H9 (cell line): ENCODE results near the gene NUP58. TPM values are rescaled to one million over a fixed set of nuclear protein-coding genes. Genes with fewer than 3 reads are reported as not detected.

Experiments
- DNase-seq: peaks from one replicate; pipeline ENCODE4 v3.0.0-alpha.2; 2017
- H2AFZ ChIP-seq: one replicate; pipeline ENCODE4 v1.6.1; 2013; ENCODE audit warnings: mild to moderate bottlenecking, low read length, control low read depth, moderate library complexity
- H2AK5ac ChIP-seq: 2 replicates; pipeline ENCODE4 v1.6.1; 2013; ENCODE audit warnings: low read length, control low read depth, mixed read lengths; ENCODE audit not compliant: insufficient read length
- H2BK120ac ChIP-seq: one replicate; pipeline ENCODE4 v1.6.1; 2013; ENCODE audit warnings: low read depth, mild to moderate bottlenecking, low read length, control low read depth, inconsistent platforms; ENCODE audit not compliant: poor library complexity, severe bottlenecking
- H2BK12ac ChIP-seq: 2 replicates; pipeline ENCODE4 v1.6.1; 2013; ENCODE audit warnings: low read length, control low read depth, mixed read lengths, low read depth; ENCODE audit not compliant: insufficient read length
- H2BK15ac ChIP-seq: 2 replicates; pipeline ENCODE4 v1.6.1; 2013; ENCODE audit warnings: low read depth, low read length, control low read depth
- H2BK20ac ChIP-seq: one replicate; pipeline ENCODE4 v1.6.1; 2013; ENCODE audit warnings: low read depth, mild to moderate bottlenecking, low read length, control low read depth, inconsistent platforms; ENCODE audit not compliant: poor library complexity, severe bottlenecking
- H2BK5ac ChIP-seq: 2 replicates; pipeline ENCODE4 v1.6.1; 2013; ENCODE audit warnings: low read length, control low read depth, mixed read lengths; ENCODE audit not compliant: insufficient read length
- H3K14ac ChIP-seq: 2 replicates; pipeline ENCODE4 v1.6.1; 2013; ENCODE audit warnings: low read length, control low read depth; ENCODE audit not compliant: insufficient read depth
- H3K18ac ChIP-seq: 2 replicates; pipeline ENCODE4 v1.6.1; 2013; ENCODE audit warnings: low read depth, mild to moderate bottlenecking, mixed read lengths, low read length, control low read depth; ENCODE audit not compliant: insufficient read length
- H3K23ac ChIP-seq: 2 replicates; pipeline ENCODE4 v1.6.1; 2013; ENCODE audit warnings: low read length, control low read depth, mixed read lengths, low read depth; ENCODE audit not compliant: insufficient read length
- H3K23me2 ChIP-seq: 2 replicates; pipeline ENCODE4 v1.6.1; 2013; ENCODE audit warnings: low read depth, mild to moderate bottlenecking, mixed read lengths, low read length, control low read depth; ENCODE audit not compliant: insufficient read length, poor library complexity, severe bottlenecking
- H3K27ac ChIP-seq: 2 replicates; pipeline ENCODE4 v1.5.1; 2013; ENCODE audit warnings: low read length, control low read depth, mixed read lengths, low read depth; ENCODE audit not compliant: insufficient read length
- H3K27me3 ChIP-seq: 2 replicates; pipeline ENCODE4 v1.6.1; 2013; ENCODE audit warnings: low read length, control low read depth, inconsistent platforms; ENCODE audit not compliant: insufficient read depth
- H3K4ac ChIP-seq: 2 replicates; pipeline ENCODE4 v1.6.1; 2013; ENCODE audit warnings: low read depth, mild to moderate bottlenecking, control low read depth, inconsistent platforms, low read length, moderate library complexity
- H3K4me1 ChIP-seq: 2 replicates; pipeline ENCODE4 v1.6.1; 2013; ENCODE audit warnings: low read length, control low read depth, inconsistent platforms; ENCODE audit not compliant: insufficient read depth
- H3K4me2 ChIP-seq: 2 replicates; pipeline ENCODE4 v1.6.1; 2013; ENCODE audit warnings: low read length, control low read depth, mixed read lengths; ENCODE audit not compliant: insufficient read length, insufficient read depth
- H3K56ac ChIP-seq: 2 replicates; pipeline ENCODE4 v1.6.1; 2013; ENCODE audit warnings: low read depth, mild to moderate bottlenecking, mixed read lengths, low read length, control low read depth; ENCODE audit not compliant: insufficient read length
- H3K79me1 ChIP-seq: 2 replicates; pipeline ENCODE4 v1.6.1; 2013; ENCODE audit warnings: low read depth, mild to moderate bottlenecking, moderate library complexity, low read length, control low read depth, inconsistent platforms; ENCODE audit not compliant: insufficient read depth, poor library complexity, severe bottlenecking
- H3K79me2 ChIP-seq: 2 replicates; pipeline ENCODE4 v1.6.1; 2013; ENCODE audit warnings: low read length, control low read depth, inconsistent platforms; ENCODE audit not compliant: insufficient read depth
- H3K9ac ChIP-seq: 2 replicates; pipeline ENCODE4 v1.6.1; 2013; ENCODE audit warnings: low read length, control low read depth, mixed read lengths; ENCODE audit not compliant: insufficient read length; ENCODE audit errors: extremely low read depth
- H3K9me3 ChIP-seq: one replicate; pipeline ENCODE4 v1.6.1; 2013; ENCODE audit warnings: low read depth, low read length, inconsistent platforms; ENCODE audit not compliant: control insufficient read depth
- H3T11ph ChIP-seq: one replicate; pipeline ENCODE4 v1.6.1; 2013; ENCODE audit warnings: mild to moderate bottlenecking, low read length, control low read depth, inconsistent platforms
- H4K20me1 ChIP-seq: one replicate; pipeline ENCODE4 v1.6.1; 2013; ENCODE audit not compliant: control insufficient read depth, insufficient read length, insufficient read depth
- H4K5ac ChIP-seq: 2 replicates; pipeline ENCODE4 v1.6.1; 2013; ENCODE audit warnings: low read depth, mild to moderate bottlenecking, mixed read lengths, low read length, control low read depth; ENCODE audit not compliant: insufficient read length
- H4K8ac ChIP-seq: replicated peaks from 2 replicates; pipeline ENCODE4 v1.6.1; 2013; ENCODE audit warnings: low read length, control low read depth, mixed read lengths, low read depth; ENCODE audit not compliant: insufficient read length
- H4K91ac ChIP-seq: 2 replicates; pipeline ENCODE4 v1.6.1; 2013; ENCODE audit warnings: low read depth, mild to moderate bottlenecking, moderate library complexity, mixed read lengths, low read length, control low read depth; ENCODE audit not compliant: insufficient read length
- H3K27ac Mint-ChIP-seq, 3 experiments: 2 replicates in 2 of 3; 3 replicates in 1 of 3; pipeline ENCODE4 v1.8.0; 2020 to 2021; ENCODE audit warnings: mixed read lengths in 3 of 3, mild to moderate bottlenecking in 1 of 3, moderate library complexity in 1 of 3
- H3K27me3 Mint-ChIP-seq: 2 replicates; pipeline ENCODE4 v1.8.0; 2021; ENCODE audit warnings: low read depth, mild to moderate bottlenecking, moderate library complexity, mixed read lengths
- H3K36me3 Mint-ChIP-seq, 3 experiments: 2 replicates in 2 of 3; 3 replicates in 1 of 3; pipeline ENCODE4 v1.8.0; 2020 to 2021; ENCODE audit warnings: low read depth in 3 of 3, mixed read lengths in 3 of 3; ENCODE audit not compliant: insufficient read depth in 1 of 3
- H3K4me1 Mint-ChIP-seq, 2 experiments: 2 replicates each; pipeline ENCODE4 v1.8.0; 2020; ENCODE audit warnings: mixed read lengths in 2 of 2
- H3K4me3 Mint-ChIP-seq, 2 experiments: 2 replicates in 1 of 2; 3 replicates in 1 of 2; pipeline ENCODE4 v1.8.0; 2020 to 2021; ENCODE audit warnings: mild to moderate bottlenecking in 2 of 2, mixed read lengths in 2 of 2, moderate library complexity in 1 of 2
- H3K9me3 Mint-ChIP-seq, 2 experiments: 2 replicates in 1 of 2; 3 replicates in 1 of 2; pipeline ENCODE4 v1.8.0; 2020; ENCODE audit warnings: mild to moderate bottlenecking in 2 of 2, mixed read lengths in 2 of 2, moderate library complexity in 1 of 2
- WGBS: extraction: QIAGEN DNeasy Blood & Tissue Kit; methylation state at CpG from one replicate; pipeline ENCODE4 v1.1.7; 2013; ENCODE audit warnings: missing lambda C conversion rate, low lambda C conversion rate, mixed read lengths; ENCODE audit not compliant: insufficient read length; ENCODE audit errors: extremely low coverage; 5-methylcytosine and 5-hydroxymethylcytosine counted together
- total RNA-seq: library from RNA; stranded (reverse); gene quantifications from 2 replicates; pipeline ENCODE4 v1.2.1, GENCODE V29; 2021
- TF ChIP-seq, protein P1 (sequence below): fragments of 200-600 bp; sonication (generic); conservative IDR thresholded peaks from 3 replicates; pipeline ENCODE4 v1.8.0; 2021; ENCODE audit warnings: antibody characterized with exemption, mild to moderate bottlenecking

NUP58 gene
- total RNA-seq, 1 experiment from 2014 or later: 77.6 TPM

DNA sequence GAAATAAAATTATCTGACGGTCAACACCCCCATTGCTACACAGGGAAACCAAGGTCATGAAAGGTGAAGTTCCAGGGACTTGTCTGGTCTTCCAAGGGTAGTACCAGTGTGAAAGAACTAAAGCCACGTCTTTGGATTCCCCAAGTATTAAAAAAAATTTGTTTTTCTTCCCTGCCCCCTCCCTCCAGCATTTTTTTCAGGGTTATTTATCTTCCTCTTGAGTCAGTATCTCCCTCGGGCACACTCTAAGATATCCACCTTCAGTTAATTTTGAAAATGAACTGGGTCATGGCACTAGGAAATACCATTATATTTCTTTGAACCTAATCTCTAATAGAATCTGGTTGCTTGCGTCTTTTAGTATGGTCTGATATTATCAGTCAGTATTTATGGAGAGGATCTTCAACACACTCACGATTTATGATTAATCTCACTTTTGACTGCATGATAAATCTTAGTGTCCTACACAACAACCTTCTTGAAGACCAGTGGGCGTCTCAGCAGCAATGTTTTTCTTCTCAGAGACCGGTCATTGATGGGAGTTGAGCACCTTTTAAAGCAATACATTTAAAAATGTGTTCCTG is 79.4 kb downstream of the NUP58 start:
- no peak overlapping the region for H3K18ac ChIP-seq
- H3K27ac Mint-ChIP-seq: no peak overlapping the region
- H3K4ac ChIP-seq: no peak overlapping the region
- H3K9ac ChIP-seq: no peak overlapping the region
- H2BK120ac ChIP-seq: no peak overlapping the region
- no peaks in the 10 kb centered on the region for H4K20me1 ChIP-seq
- TF ChIP-seq, protein P1, sequence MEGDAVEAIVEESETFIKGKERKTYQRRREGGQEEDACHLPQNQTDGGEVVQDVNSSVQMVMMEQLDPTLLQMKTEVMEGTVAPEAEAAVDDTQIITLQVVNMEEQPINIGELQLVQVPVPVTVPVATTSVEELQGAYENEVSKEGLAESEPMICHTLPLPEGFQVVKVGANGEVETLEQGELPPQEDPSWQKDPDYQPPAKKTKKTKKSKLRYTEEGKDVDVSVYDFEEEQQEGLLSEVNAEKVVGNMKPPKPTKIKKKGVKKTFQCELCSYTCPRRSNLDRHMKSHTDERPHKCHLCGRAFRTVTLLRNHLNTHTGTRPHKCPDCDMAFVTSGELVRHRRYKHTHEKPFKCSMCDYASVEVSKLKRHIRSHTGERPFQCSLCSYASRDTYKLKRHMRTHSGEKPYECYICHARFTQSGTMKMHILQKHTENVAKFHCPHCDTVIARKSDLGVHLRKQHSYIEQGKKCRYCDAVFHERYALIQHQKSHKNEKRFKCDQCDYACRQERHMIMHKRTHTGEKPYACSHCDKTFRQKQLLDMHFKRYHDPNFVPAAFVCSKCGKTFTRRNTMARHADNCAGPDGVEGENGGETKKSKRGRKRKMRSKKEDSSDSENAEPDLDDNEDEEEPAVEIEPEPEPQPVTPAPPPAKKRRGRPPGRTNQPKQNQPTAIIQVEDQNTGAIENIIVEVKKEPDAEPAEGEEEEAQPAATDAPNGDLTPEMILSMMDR: no peak
- no peak overlapping the region for H2BK12ac ChIP-seq
- H3K14ac ChIP-seq: no peak overlapping the region
- H2BK20ac ChIP-seq: no peak overlapping the region
- H2BK15ac ChIP-seq: no peak overlapping the region
- H2BK5ac ChIP-seq: no peak overlapping the region
- H3K27ac ChIP-seq: no peak overlapping the region
- DNase-seq: no peak
- no peaks in the 10 kb centered on the region for H3K27me3 ChIP-seq
- H4K8ac ChIP-seq: no peak overlapping the region
- no peak overlapping the region for H2AK5ac ChIP-seq
- no peaks in the 10 kb centered on the region for H3K79me2 ChIP-seq
- H3K79me1 ChIP-seq: no peaks in the 10 kb centered on the region
- no peaks in the 10 kb centered on the region for H3K23me2 ChIP-seq
- H3T11ph ChIP-seq: no peak overlapping the region
- H3K27me3 Mint-ChIP-seq: no peaks in the 10 kb centered on the region
- H3K36me3 Mint-ChIP-seq: no peaks in the 10 kb centered on the region
- no peak overlapping the region for H4K91ac ChIP-seq
- peaks cover 21 to 26% of the 10 kb centered on the region in 2 experiments for H3K4me1 Mint-ChIP-seq
- H3K23ac ChIP-seq: no peak overlapping the region
- no peaks in the 10 kb centered on the region; the same call in 1 of the 2 replicates for H3K4me1 ChIP-seq
- H3K9me3 Mint-ChIP-seq: no peaks in the 10 kb centered on the region; a peak in 1 of 5 replicates
- no CpG with 5 or more reads among the region's 7 CpGs for WGBS
- H3K9me3 ChIP-seq: no peaks in the 10 kb centered on the region
- no peak overlapping the region for H2AFZ ChIP-seq
- H3K4me2 ChIP-seq: no peak overlapping the region
- H3K56ac ChIP-seq: no peak overlapping the region
- H3K4me3 Mint-ChIP-seq: no peak overlapping the region
- no peak overlapping the region for H4K5ac ChIP-seq
